Ecto neural progenitor cell (in vitro differentiated cells): Measurements from ENCODE around the gene ESM1.

ENCODE experiments used
- DNase-seq: peaks from one replicate; pipeline ENCODE4 v3.0.0-alpha.2; 2018; ENCODE audit warnings: low spot score

Gene ESM1

DNA sequence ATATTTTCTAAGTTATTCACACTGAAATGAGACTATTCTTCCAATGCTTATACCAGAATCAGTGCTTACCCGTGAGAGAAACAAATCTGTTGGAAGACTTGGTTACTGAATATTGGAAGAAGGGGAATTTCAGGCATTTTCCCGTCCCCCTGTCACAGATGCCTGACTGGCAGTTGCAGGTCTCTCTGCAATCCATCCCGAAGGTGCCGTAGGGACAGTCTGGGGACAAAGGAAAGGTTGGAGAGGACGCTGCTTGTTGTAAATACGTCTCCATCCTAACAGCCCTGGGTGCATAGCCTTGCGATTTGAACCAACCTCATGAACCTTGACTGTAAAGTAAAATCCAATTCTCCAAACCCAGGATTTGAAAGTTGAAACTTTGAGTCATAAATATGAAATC lies 3.5 kb downstream of the ESM1 start:
- no peak for DNase-seq

DNA sequence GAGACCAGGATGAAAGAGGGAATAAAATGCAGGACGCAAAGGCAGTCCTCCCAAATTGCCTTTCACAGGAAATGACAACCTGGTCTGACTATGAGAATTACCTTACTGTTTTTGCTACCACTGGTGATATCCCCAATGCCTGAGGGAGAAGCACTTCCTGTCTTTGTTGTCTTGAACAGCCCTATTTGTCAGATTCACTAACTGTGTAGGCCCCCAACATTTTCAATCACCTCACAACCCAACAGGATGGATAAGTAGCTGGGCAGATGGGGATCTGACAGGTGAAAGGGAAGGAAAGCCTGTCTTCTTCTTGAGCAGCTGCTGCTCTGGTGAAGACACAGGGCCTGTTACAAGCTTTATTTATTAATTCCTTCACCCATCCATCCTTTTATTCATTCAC lies 9.7 kb downstream of the ESM1 start:
- DNase-seq, result no peak

DNA sequence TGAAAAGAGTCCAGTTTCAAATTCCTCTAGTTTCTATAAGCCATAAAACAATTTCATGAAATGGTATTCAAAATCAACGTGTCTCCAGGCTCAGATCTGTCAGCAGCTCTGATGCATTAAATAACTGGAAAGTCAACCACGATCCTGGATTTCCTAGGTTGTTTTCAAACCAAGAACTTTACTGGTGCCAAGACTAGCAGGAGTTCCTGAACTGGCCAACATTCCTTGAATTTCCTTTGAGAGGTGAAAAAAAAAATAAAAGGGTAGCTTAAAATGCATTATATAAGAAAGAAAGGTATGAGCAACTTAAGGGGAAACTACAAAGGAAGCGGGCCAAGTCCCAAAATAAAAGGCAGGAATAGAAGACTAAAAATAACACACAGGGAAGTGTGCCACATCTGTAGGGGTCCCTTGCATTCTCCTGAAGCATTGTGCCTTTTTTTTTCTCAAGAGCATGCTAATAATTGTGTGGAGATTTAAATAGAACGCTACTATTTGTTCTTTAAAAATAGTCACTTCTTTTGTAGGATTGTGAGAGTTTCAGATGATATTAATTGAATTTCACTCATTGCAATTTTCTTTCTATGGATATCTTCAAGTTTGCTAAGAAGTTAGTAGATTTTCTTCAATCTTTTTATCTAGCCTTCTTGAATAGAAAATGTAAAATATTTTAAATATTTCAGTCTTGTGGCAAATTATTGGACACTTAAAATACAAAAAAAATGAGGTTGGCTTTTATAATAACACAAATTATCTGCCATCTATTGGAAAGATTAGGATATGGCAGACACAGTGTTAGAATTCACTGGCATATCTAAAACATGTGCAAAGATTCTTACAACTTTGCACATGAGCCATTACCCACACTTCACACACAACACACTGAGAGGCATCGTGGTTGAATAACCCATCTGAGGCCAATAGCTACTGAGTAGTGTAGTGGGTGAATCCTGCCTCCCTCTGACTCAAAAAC lies 15.3 kb downstream of the ESM1 start:
- no peak for DNase-seq

DNA sequence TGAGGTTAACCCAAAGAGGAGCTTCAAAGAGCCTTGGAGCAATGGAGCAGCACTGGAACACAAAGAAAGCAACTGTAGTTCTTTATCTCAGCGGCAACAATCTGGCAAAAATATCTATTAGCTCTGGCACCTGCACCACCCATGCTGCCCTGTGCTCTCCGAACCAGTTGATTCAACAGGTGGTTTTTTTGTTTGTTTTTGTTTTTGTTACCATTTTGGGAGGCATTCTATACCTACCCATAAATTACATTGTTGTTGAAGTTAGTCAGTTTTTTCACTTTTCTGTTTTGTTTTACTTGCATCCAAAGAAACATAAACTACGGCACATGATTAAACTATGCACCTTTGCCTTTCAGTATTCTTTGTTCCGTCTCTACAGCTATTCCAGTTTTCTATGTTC lies 16.2 kb downstream of the ESM1 start:
- DNase-seq, result no peak

DNA sequence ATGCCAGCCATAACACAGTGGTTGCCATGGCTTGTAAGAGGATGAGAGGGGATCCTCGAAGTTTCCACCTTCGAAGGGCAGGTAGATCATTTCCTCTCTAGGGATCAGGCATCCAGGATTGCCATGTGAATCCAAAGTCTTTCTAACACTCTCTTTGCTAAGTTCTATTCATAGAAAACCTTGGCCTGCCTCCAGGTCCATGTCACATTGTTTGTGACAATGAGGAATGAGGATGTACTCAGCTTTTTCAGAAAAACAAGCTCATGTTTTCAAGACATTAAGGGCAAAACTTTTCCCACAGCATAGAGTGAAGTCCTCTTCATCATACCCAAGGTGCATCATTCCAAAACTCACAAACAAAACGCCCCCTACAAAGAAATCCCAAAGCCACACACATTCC lies 19.6 kb downstream of the ESM1 start:
- DNase-seq, result no peak

DNA sequence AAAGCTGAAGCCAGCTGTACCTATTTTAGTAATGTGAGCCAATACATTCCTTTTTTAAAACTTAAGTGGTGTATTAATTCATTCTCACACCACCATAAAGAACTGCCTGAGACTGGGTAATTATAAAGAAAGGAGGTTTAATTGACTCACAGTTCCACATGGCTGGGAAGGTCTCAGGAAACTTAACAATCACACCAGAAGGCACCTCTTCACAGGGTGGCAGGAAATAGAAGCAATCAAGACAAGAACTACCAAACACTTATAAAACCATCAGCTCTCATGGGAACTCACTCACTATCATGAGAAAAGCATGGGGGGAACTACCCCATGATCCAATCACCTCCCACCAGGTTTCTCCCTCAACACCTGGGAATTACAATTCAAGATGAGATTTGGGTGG lies 21.0 kb downstream of the ESM1 start:
- no peak for DNase-seq

DNA sequence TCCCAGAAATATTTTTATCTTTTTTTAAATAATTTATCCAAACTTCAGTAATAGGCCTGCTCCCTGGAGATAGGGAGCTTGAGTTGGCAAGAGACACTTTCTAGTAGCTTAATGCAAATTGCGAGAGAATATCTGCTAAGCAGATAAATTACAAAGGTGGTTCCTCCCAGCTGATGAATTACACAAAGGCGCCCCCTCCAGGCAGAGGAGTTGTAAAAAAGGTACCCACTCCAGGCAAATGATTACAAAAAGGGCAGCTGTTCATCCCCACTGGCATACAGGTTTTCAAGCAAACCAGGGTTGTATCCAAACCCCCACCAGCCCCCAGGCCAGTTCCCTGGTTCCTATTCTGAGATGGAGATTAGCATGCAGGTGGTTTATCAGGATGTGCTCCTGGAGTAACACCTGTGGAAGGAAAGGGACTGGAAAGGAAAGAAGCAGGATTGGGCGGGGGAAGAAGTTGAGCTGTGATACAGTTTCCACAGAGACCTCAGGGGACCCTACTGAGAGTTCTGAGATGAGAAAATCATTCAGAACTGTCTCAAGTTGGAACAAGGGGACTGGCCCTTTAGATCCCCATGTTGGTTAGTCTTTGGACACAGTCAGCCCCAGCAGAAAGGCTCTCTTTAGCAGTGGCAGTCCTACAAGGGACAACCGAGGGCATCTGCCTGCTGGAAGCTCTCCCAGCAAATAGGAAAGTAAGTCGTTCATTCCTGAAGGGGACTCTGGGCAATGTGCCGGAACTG lies 25.5 kb downstream of the ESM1 start:
- no peak for DNase-seq

DNA sequence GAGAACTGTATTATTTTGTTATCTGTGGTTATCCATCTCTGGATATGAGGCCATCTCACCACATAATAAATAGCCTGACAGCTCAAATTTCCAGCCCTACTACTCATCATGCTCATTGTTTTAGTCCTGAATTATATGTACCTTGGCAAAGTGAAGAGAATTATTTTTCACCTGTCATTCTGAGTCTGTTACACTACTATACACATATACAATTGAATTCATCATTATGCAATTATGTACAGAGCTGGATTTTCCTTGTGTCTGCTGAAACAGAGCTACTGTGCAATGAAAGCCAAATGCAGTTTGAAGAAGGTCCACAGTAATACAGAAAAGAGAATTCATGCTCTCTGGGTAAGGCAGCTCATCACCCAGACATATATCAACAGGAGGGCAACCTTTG lies 28.5 kb downstream of the ESM1 start:
- no peak for DNase-seq

DNA sequence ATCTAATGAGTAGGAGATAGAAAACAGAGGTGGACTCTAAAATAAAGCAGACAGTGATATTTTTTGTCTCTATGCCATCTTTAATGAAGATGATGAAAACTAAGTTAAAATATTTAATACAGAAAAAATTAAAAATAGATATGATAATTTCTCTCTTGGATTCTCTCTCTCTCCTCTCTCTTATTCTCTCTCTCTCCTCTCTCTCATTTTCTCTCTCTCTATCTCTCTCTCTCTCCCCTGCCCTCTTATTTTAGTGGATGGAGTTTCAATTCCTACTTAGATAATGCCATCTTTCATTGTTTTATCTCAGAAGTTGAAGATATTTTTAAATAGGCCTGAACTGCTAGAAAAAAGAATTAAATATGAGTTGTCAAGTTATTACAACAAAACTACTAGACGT lies 38.2 kb downstream of the ESM1 start:
- DNase-seq, result no peak

DNA sequence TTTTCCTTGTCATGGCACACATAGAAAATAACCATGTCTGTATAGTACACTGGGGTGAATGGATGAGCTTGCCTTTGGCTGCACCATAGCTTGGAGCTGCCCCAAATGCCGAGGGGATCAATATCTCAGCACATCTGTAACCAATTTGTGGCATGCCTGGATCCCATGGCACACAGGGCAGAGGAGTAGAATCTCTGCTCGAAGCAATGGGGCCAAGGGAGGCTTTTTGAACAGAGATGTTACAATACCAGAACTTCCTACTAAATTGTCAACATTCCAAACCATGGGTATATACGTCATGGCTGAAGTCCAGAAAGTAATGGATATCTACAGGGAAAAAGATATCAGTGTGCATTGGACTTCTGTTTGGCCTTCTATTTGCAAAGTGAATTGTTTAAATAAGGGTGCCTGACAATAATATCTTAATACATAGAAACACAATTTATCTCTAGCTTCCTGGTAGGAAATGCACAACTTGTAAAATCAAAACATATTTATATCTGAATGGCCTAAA lies 39.0 kb downstream of the ESM1 start:
- DNase-seq, result no peak

DNA sequence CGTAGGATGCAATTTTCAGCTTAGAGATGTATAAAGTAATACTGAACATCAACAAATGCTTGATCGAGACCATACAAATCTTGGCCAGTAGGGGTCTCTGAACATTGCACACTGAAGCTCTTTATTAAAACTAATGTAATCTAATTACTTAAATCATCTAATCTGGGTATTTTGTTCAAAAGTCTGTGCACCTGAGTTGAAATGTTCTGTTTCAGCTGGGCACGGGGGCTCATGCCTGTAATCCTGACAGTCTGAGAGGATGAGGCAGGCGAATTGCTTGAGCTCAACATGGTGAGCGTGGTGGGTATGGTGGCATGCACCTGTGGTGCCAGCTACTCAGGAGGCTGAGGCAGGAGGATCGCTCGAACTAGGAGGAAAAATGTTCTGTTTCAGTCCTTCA lies 41.0 kb downstream of the ESM1 start:
- no peak for DNase-seq

DNA sequence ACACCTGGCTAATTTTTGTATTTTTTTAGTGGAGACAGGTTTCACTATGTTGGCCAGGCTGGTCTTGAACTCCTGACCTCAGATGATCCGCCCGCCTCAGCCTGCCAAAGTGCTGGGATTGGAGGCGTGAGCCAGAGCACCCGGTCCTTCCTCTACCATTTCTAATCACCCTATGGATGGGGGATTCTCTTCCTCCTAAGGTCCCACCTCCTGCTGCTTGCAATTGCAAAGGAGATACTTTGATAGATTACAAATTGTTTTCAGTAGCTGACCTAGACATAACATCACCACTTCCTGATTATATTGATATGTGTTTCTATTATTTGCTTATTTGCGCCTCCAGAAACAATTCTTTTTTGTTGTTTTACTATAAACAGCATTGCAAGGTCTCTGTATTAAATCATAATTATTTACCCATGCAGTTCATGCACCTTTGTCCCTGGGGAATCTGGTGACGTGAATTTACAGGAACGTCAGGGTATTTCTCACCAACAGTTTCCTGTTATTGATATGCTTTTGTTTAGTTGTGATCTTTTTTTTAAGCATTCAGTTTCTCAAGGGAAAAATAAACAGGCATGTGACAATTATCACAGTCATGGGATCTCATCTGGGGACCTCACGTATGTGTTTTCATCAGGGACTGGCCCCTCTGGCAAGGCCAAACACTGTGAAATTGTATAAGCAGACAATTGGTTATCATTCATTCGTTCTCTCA lies 43.2 kb downstream of the ESM1 start:
- DNase-seq, result no peak

DNA sequence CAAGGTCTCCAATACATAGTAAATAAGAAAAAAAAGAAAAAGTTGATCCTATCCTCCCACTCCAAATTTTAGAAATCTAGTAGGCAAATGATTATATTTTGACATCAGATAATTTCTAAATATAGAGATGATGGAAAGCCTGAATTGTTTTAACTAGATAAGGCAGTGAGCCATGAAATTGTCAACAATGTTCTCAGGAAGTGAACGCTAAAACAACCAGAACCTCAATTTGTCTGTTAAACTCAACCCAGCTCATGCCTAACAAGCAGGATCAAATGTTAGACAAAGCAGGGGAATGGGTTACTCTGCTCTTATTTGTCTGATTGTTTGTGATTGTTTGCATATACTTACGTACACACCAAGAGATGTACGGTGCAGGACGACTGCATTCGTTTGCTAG lies 49.2 kb downstream of the ESM1 start:
- DNase-seq, result no peak

DNA sequence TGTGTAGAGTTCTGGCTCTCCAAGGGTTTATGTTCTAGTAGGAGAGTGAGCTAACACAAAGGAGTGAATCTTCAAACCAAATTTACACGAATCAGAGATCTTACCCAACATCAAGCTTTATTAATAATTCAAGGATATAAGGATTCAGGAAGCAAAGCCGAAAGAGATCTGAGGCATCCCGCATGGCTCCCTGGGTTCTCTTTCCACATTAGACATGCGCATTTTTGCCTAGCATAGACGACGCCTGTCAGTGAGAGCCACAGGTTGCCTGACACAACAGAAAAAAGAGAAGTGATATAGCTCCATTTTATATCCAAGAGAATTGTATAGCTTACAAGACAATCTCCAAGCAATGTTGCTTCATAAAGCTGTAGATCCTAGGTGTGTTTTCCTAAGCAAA lies 52.6 kb downstream of the ESM1 start:
- DNase-seq, result no peak

DNA sequence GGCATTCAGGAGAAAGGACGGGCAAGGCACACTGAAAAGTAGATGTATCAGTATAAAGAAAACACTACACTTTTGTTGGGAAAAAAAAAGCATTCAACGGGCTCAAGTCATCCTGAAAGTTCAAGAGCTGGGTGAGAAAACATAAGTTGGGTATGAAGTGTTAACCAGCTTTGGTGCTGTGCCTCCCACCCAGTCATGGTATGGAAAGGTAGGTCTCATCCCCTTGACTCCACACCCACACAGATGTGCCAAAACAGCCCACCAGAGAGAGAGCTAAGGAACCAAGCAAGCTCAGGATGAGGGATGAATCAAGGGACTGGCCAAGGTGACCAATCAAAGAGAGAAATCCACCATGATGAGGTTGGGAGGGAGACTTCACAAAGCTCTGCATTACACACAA lies 54.7 kb downstream of the ESM1 start:
- DNase-seq, result no peak
